GM21423 (cell line): ENCODE data around the gene IL1F10.

ENCODE experiments used
- ATAC-seq: cut with Tn5 transposase; IDR thresholded peaks from one replicate; pipeline ENCODE4 v1.9.1; 2021; ENCODE audit warnings: mild to moderate bottlenecking, moderate library complexity; ENCODE audit not compliant: unreplicated experiment

IL1F10 gene

GRCh38 chr2:113058998-113059960 is 8.5 kb upstream of the IL1F10 start, which contains the start of gene IL36RN:
Gene IL36RN (plus strand): TSS chr2:113059198. CDS start chr2:113059439, 241 bp downstream.
- no peak for ATAC-seq

- ATAC-seq, result no peak
Observed at GRCh38 chr2:113060396-113060795, 7.4 kb upstream of the IL1F10 start.

GRCh38 chr2:113060796-113061195 is 7.0 kb upstream of the IL1F10 start:
- ATAC-seq, result no peak

- ATAC-seq, result no peak
Observed at GRCh38 chr2:113061241-113061640, 6.5 kb upstream of the IL1F10 start.

- no peak for ATAC-seq
Observed at GRCh38 chr2:113061896-113062770, 5.6 kb upstream of the IL1F10 start.

DNA sequence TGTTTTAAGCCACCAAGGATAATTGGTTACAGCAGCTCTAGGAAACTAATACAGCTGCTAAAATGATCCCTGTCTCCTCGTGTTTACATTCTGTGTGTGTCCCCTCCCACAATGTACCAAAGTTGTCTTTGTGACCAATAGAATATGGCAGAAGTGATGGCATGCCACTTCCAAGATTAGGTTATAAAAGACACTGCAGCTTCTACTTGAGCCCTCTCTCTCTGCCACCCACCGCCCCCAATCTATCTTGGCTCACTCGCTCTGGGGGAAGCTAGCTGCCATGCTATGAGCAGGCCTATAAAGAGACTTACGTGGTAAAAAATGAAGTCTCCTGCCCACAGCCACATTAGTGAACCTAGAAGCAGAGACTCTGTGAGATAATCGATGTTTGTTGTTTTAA is 3.5 kb upstream of the IL1F10 start:
- ATAC-seq, result no peak

- no peak for ATAC-seq
Observed at GRCh38 chr2:113064898-113065297, 2.9 kb upstream of the IL1F10 start.

GRCh38 chr2:113068249-113068648 is 479 bp downstream of the IL1F10 start:
- ATAC-seq, result no peak

DNA sequence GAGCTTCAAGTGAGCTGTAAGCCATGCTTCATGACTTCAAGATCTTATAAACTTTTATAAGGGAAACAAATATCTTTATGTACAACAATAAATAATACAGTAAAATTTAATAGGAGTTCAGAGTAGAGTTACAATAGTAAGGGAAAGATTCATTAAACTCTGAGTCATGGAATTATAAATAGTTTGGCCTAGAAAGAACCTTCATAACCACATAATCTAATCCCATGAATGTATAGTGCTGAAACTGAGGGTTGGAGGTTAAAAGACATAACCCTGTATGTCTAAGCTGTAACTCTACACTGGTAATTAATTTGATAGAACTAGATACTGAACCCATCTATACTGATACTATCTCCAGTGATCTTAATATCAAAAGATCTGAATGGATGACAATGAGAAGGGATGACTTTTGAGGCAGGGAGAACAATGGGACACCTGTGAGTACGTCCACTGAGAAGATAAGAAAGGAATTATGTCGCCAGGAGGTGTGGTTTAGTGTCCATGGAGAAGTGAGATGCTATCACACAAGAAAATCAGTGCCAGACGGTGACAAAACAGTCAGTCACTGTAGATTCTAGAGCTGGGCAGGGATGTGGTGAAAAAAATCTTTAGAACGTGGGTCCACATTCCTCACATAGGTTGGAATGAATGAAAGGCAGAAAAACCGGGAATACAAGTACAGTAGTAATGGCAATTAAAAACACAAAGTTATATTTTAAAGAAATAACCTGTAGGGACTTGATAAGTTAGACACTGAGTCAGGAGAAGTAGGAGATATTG is 1.1 kb downstream of the IL1F10 start:
- no peak for ATAC-seq

- ATAC-seq, result no peak
Observed at GRCh38 chr2:113069676-113070605, 2.2 kb downstream of the IL1F10 start.

- no peak for ATAC-seq
Observed at GRCh38 chr2:113070606-113070975, 2.8 kb downstream of the IL1F10 start.

DNA sequence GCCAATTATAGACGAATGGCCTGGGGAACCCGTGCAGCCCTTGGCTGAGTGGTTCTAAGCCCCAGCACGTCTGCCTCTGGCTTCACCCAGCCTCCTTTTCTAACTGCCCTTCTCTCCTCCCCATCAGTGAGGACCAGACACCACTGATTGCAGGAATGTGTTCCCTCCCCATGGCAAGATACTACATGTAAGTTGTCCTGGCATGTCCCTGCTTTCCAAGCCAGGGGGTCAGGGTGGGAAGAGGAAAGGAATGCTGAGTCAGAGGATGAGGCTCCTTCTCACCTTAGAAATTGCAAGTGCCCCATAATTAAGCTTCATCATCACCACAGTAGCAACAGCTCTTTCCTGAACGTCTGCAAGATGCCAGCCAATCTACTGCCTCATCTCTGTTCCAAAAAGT is 4.8 kb downstream of the IL1F10 start:
- no peak for ATAC-seq

- ATAC-seq, result no peak
Observed at GRCh38 chr2:113073325-113073834, 5.6 kb downstream of the IL1F10 start.

DNA sequence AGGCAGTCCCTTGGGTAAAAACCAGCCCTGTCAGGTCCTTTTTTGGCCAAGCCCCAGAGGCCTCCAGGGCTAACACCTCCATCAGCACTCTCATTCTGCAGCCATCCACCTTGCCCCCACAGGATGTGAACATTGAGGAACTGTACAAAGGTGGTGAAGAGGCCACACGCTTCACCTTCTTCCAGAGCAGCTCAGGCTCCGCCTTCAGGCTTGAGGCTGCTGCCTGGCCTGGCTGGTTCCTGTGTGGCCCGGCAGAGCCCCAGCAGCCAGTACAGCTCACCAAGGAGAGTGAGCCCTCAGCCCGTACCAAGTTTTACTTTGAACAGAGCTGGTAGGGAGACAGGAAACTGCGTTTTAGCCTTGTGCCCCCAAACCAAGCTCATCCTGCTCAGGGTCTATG is 7.3 kb downstream of the IL1F10 start:
- no peak for ATAC-seq

DNA sequence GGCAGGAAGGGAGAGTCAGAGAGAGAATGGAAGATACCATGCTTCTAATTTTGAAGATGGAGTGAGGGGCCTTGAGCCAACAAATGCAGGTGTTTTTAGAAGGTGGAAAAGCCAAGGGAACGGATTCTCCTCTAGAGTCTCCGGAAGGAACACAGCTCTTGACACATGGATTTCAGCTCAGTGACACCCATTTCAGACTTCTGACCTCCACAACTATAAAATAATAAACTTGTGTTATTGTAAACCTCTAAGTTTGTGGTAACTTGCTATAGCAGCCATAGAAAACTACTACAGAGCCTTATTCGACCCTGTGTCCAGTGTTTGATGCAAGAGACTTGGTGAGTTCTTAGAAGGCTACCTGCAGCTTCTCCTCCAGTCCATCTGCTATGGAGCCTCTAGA is 7.8 kb downstream of the IL1F10 start:
- ATAC-seq, result no peak

DNA sequence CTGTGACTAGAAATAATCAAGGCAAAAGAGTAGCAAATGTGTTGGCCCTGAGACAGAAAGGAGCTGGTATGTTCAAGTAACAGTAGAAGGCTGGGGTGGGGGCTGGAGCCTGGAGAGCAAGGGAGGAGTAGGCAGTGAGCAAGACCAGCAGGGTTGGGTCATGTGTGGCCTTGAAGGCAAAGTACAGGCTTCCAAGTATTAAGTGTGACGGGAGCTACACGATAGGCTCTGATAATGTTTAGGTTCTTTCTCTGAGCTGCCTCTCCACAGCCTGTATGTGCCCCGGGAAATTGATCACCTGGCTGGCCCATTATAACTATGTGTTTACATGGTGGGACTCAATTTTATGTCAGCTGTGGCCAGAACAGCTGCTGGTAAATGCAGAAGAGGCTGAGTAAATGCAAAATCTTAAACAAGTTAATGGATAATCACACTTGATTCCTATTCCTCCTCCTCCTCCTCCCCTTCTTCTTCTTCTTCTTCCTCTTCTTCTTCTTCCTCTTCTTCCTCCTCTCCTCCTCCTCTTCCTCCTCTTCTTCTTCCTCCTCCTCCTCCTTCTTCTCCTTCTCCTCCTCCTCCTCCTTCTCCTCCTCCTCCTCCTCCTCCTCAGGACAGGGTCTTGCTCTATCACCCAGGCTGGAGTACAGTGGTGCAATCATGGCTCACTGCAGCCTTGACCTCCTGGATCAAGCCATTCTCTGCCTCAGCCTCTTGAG is 9.3 kb downstream of the IL1F10 start:
- no peak for ATAC-seq

DNA sequence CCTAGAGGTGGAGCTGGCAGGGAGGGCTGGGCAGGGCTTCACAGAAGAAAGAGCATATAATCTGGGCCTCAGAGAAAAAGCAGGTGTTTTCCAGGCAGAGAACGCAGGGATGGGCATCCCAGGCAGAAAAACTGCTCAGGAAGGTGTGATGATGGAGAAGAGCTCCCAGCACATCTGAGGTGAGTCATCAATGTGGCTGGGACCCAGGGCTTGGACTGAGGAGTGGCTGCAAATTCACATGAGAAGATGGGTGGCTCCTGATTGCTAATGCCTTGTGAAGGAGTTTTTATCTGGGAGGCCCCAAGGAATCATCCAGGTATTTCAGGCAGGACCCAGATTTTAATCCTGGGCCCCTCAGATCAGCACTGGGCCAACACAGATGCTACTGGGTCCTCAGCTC is 10.2 kb downstream of the IL1F10 start:
- ATAC-seq, result no peak

DNA sequence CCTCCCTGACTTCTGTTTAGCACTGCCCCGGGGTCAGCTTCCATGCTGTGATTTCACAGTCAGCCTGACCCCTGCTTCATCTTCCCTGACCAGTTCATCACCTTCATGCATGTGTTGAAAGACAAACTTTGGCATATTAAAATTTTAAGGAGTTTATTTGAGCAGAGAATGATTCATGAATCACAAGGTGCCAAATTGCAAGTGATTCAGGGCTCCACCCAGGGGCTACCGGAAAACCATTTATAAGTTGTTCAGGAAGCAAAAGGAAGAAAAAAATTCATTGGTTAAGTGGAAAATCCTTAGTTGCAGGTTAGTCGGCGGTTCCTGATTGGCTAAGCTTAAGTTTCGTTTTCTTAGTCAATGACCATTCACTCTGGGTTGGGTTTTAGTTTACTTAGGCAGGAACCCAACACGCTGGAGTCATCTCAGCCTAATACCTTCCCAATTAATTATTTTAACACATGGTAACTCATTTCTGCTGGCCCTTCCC is 10.6 kb downstream of the IL1F10 start:
- no peak for ATAC-seq

DNA sequence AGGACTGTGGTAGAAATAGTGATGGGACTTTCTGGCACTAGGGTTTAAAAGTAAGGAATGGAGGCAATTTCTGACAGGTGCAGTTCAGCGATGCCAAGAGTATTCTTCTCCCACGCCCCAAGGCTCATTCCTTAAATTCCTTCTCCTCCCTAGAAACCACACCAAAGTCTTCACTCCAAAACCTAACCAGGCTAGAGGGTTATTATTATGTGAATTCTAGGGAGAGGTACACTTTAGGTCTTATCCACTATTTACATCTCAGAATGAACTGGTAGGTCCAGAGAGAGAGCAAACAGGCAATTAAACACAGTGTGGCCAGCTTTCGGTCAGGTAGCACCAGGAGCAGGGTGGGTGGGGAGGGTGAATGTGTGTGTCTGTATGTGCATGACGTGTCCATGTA is 11.4 kb downstream of the IL1F10 start:
- ATAC-seq, result no peak
